SIG-M5 treated with dmso at 0.1 percent for 504 hours (cell line): ENCODE measurements around the gene RGSL1.

Experiments used
- DNase-seq: peaks from one replicate; lab custom pipeline; 2025; ENCODE audit not compliant: unreplicated experiment; lab: John Stamatoyannopoulos, UW

The RGSL1 gene

DNA sequence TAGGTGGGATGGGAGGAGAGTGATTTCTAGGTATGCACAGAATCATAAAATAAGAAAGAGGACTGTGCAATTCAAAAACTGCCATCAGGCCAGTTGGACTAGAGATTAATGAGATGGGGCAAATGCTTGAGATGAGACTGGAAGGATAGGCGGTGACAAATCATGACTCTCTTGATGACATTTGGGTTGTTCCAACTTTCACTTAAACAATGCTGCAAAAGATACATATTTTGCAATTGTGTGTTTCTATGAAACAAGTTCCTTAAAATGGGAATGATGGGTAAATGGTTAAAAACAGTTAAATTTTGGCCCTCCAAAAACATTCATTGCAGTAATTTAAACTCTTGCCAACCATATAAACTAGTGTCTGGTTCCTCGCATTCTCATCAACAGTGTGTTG is 84.0 kb downstream of the RGSL1 start:
- DNase-seq = no peak

DNA sequence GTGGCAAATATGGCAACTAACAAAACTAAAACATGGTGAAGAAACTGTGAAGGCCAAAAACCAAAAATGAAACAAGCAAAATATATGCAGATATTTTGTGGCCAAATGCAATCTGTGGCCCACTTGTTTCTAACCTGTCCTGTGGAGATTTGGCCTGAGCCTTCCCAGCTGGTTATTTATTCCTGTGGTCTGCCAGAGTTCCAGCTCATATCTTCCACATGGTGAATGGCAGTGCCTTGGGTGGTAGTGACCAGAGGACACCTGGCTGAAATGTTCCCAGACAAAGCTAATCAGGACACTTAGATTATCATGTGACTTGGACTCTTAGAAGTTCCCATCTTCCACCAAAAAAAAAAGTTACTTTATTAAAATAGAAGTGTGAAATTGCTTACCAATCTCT is 99.4 kb downstream of the RGSL1 start:
- no peak for DNase-seq

DNA sequence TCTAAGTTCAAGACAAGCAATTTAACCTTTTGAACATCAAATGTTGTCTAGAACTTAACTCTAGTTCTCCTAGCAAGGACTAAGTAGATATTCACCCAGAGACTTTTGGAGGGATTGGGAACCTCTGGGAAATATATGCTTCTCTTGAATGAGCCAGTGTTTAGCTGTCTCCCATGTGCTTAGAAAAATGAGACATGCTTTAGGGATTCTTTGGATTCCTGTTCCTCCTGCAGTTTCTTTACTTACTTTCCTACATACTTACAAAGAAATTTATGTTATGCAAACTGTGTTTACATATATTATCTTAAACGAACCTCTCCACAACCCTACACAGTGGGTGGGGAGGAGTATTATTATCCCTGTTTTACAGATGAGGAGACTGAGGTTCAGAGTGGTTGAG is 99.9 kb downstream of the RGSL1 start:
- DNase-seq = no peak

DNA sequence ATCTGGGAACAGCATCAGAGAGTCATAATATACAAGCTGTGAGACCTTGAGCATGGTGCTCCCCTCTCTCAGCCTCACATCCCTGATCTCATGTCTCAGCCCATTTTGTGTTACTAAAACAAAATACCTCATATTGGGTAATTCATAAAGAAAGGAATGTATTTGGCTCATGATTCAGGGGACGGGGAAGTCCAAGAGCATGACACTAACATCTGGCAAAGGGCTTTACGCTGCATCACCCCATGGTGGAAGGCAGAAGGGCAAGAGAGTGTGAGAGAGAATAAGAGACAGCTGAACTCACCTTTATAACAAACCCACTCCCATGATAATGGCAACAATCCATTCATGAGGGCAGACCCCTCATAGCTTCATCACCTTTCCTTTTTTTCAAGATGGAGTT is 102.6 kb downstream of the RGSL1 start:
- no peak for DNase-seq

DNA sequence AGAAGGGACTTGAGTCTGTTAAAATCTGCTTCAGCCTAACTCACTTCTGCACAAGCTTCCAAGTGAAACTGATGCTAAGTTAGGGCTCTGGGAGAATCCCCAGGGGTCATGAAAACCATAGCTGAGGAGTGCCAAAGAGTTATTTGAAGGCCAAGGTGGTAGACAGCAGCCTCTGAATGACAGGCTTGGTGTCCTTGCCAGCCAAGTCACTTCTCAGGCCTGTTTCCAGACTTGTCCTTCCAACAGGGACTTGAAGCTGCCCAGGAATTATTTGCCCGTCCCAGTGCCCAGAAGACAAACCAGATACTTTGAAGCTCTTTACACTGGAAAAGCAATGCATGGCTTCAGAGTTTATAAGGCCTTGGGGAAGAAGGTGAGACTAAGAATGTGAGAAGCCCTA is 105.5 kb downstream of the RGSL1 start:
- no peak for DNase-seq

DNA sequence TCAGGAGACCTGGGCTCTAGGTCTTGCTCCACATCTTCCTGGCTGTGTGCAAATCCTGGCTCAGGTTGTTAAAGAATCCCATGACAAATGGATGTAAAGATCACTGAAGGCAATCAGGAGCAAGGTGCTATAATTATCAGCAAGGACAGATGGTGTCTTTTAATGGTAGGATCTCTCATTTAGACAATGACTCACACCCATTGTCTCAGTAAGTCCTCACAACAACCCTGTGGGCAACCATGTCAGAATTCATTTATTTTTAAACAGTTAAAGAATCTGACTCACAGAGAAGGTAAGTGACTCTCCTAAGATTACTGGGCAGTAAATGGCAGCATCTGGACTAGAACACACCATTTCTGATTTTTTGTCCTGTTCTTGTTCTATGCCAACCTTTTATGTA is 106.3 kb downstream of the RGSL1 start:
- no peak for DNase-seq

DNA sequence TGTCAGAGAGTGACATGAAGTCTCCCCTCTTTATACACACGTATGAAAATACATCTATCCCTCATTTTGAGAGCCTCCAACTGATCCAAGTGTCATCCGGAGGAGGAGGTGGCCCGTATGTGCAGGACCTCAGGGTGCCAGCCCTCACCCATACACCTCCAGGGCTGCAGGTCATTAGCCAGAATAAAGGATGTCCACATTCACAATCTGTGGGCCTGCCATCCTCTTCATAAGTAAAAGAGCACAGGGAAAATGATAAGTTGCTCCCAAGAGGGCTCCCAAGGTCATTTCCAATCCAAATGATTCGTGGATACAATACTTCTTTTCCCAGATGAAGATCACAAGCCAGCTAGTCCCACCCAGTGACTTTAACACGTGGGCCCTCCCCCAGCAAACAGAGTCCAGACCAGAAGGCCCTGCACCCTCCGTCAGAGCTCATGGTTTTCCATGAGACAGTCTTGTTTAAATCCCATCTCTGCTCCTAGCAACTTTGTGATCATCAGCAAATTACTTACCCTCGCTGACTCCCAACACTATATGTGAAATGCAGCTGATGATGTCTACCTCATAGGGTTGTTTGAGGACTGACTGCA is 110.5 kb downstream of the RGSL1 start:
- DNase-seq = no peak

DNA sequence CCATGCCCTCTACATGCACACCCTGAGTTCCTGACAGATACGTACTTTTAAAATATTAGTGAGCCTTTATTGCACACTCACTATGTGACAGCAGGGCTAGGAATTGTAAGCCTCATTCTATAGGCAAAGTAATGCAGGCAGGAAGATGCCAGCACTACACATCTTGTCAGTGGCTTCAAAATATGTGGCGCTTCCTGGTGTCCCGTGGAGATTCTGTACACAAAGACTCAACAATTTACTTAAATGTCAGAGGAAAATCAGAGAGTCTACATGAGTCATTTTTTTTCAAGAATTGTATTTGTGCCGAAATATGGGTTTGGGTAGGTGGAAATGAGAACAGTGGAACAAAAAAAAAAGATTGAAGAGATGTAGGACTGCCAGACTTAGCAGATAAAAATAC is 111.5 kb downstream of the RGSL1 start:
- no peak for DNase-seq

DNA sequence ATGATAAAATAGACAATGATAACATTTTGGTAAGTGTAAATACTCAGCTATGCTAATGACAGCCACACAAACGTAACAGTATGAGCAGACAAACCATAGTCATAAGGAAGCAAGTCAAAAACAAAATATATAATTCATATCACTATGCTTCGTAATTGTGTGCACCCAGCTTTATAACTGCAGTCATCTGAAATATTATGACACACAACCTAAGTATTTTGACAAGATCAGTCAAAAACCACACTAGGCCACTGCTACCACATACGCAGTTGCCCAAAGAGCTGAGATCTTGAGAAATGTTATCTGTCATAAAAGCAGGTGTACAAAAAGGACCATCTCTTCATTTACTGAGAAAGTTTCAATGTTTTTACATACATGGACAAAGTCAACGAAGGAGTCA is 113.1 kb downstream of the RGSL1 start:
- peak; percentile 36 for DNase-seq

DNA sequence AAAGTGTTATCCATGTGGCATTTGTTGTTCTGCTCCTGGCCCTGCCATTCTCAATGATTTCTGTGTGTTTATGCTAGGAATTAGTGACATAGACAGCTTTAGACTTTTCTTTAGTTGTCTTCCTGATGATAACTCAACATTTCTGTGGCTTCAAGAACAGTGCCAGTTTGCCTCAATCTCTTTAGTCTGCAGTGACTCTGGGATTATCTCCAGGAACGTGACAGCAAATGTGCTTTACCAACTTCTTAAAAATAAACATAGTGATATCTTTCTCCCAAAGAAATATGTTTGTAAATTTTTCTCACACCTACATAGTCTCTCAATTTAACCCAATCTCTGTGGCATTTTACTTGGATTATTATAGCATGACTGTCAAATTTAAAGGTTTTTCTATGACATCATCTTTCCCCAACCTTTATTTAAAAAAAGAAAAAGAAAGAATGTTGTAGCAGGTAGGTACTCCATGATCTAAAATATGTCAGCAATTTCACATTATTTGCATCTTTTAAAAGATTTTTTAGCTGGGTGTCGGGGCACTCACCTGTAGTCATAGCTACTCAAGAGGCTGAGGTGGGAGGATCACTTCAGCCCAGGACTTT is 114.6 kb downstream of the RGSL1 start:
- DNase-seq = no peak

DNA sequence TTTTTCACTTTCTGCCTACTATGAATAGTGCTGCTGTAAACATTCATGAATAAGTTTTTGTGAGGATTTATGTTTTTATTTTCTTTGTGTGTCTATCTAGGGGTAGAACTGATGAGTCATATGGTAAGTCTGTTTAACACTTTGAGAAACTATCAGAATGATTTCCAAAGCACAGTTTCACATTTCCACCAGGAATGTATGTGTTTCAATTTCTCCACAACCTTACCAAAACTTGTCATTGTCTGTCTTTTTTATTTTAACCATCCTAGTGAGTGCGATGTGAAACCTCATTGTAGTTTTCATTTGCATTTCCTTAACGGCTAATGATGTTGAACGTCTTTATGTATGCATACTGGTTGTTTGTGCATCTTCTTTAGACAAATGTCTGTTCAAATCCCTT is 115.6 kb downstream of the RGSL1 start:
- no peak for DNase-seq

DNA sequence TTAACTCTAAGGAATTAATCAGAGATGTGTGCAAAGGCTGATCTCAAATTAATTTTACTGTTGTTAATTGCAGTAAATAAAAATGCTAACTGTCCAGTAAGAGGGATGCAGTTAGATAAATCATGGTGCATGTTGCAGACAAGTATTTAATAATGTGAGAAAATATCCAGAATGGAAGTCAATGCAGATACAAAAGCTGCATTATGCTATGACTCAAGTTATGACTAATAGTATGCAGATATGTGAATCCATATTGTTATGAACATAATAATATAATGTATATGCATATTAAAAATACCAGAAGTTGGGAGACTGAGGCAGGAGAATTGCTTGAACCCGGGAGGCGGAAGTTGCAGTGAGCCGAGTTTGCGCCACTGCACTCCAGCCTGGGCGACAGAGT is 117.7 kb downstream of the RGSL1 start:
- no peak for DNase-seq

DNA sequence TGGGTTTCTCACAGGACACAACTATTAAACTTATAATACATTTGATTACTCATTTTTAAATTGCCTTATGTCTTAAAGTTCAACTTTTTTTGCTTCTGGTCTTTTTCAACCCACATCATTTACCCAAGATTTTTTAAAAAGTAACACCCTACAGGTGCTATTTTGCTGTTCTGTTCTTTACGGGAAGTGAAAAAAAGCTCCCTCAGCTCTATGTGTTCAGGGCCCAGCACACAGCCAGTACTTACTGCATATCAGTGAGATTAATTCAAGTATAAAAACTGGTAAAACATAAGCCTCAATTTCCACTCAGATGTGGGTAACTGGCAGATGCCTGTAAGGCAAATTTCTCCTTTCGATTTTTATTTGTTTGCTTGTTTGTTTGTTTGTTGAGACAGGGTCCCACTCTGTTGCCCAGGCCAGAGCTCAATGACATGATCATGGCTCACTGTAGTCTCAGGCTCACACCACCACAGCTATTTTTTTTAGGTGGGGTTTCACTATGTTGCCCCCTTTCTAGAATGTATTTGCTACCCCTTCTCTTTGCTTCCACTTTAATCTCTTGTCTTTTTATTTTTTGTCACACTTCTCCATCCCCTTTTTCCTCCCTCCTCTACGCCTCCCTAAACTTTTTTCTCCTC is 118.8 kb downstream of the RGSL1 start:
- no peak for DNase-seq

DNA sequence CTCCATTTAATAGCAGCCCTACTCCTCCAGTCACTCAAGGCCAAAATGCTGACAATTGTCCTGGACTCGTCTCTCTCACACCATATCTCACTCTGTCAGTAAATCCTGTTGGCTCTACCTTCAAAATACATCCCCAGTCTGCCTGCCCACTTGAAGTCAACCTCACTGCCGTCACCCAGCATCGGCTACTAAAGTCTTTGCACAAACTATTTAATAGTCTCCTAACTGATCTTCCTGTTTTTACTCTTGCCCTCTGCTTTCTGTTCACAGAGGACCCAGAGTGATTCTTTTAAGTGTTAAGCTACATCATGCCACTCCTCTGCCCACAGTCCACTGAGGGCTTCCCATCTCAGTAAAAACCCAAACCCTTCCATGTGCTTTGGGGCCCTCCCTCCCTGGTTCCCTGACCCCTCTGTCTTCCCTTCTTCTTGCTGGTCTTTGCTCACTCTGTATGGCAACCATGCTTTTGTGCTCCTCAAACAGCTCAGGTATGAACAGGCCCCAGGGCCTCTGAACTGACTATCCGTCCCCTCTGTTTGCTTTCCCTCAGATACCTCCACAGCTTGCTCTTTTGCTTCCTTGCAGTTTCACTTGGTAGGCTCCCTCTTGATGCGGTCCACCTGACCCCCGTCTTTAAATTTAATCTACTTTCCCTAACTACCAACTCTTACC is 120.1 kb downstream of the RGSL1 start:
- no peak for DNase-seq

DNA sequence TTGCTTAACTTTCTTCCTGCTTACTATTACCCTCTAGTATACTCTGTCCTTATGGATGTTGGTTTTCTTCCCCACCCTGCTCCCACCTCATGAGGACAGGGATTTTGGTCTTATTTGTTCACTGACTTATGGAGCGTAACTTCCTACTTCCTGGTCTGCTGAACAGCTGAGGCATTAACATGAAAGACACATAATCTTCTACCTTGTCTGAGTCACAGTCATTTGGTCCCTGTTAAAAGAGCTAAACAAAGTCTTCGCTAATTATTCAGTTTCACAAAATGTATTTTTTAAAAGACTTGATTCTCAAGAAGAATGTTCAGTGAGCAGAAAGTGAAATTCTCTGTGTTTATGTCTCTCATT is 120.6 kb downstream of the RGSL1 start:
- DNase-seq = no peak

DNA sequence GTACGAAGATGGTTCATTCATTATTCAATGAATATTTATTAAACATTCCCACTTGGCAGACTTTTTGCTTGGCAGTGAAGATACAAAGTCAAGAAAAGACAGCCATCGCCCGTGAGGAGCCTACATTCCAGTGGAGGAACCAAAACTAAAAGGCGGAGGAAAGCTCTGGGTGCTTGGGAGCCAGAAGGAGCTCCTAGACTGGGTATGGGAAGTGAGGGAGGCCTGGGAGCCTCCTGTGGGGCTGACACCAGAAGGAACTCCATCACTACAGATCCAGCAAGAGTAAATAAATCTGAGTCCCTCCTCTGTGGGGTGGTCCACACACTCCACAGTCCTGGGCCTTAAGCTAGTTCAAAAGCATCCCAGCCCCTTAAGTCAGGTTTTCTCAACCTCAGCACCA is 124.2 kb downstream of the RGSL1 start:
- no peak for DNase-seq

DNA sequence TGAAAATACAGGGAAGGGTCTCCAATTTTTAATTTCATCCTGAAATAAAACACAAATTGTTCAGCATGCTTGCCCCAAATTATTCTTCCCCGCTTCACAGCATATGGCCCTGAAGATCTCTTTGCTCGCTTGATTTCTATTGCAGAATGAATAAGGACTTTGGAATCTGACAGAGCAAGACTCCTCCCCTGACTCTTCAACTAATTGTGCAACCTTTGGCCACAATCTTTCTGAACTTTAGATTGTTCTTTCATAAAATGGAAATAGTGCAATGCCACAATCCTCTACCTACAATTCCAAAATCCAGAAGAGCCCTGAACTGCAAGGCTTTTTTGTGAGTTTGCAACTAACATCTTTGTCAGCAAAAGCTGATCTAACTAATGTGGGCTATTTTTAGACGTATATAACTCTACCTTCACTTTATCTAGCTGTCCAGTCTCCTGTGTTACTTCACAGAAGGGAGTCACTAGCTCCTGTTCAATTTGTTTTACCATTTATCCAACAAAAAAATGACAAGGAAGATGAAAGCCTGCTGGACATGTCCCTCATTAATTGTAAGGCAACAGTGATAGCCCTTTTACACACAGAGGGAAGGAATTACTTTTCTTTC is 125.7 kb downstream of the RGSL1 start:
- DNase-seq = peak; percentile 69

DNA sequence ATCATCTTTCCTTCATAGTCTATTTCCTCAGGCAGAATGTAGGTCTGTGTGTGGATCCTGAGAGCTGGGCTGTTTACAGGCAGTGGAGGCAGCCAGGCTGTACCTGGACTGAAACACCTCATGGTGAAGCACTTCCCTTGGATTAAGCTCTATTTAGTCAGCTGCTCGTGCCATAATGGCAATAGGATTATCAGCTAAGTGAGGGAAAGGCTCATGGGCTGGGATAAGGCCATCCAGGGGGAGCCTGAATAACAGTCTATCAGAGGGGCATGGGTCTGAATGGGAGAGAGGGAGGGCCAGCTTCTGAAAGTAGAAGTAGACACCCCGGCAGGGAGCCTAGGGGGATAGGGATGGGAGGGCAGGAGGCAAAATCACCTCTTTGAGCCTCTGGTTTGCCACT is 130.8 kb downstream of the RGSL1 start:
- no peak for DNase-seq

DNA sequence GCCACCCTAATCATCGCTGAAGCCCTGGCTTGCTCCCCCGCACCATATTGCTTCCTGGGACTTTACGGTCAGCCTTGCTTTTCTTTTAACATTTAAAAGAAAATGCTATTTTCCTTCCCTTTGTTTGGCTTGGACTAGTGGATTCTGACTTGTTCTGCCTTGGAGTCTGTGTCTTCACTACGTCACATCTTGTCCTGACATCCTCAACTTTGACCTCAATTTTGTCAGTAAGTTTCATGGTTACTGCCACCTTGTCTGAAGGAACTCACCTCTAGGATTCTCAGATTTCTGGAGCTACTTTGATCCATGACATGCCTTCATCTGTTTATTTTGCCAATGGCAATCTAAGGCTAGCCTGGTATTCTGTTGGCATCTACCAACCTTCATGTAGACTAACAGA is 134.8 kb downstream of the RGSL1 start:
- no peak for DNase-seq

DNA sequence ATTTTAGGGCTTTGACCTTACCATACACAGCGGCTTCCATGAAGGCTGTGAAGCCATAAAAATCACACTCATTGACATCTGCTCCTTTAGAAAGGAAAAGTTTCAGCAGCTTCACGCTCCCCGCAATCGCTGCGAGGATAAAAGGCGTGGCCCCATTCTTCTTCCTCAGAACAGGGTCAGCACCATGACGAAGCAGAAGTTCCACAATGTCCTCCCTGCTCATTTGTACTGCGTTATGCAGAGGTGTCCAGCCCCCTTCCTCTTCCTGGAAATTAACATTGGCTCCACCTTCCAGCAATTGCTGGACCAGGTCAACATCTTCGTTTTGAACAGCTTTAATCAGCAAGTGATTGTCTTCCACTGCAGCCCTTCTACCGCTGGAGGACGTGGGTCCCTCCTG is 136.4 kb downstream of the RGSL1 start:
- DNase-seq = no peak

DNA sequence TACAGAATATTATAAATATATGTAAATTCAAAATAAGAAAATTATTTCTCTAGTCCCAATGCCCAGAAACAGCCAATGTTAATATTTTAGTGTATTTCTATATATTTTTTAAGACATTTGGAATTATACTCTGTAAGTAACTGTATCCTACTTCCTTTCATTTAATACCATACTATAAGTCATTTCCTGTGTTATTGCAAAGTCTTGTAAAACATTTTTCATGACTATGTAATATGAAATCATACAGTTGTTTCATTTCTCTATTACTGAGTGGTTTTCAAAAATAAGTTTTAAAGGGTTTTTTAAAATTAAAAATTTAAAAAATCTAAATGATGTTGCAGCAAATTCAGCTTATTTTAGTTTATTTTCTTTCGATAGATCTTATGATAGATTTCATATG is 137.1 kb downstream of the RGSL1 start:
- no peak for DNase-seq
